Measurements from ENCODE around the gene DHRS3.

- TF ChIP-seq CTCF (conservative IDR thresholded peaks at IDR 0.05), result no peak
- TF ChIP-seq EZH2 (IDR thresholded peaks at IDR 0.05; ENCODE audit: low read depth), result no peak
These were observed 61.6 kb downstream of the DHRS3 start for GRCh38 chr1:12556368-12556930.

All from PC-9 (cell line).